GM12891 (cell line): ENCODE results near the gene CTTN.
A peak's percentile ranks its signal among the peaks of the same experiment; 100 is the strongest.

Experiments
- DNase-seq: peaks from one replicate; pipeline ENCODE4 v3.0.0; 2011; ENCODE audit warnings: low spot score; ENCODE audit not compliant: insufficient read length
- FAIRE-seq: peaks from 2 replicates; lab custom pipeline; 2011; peaks lifted over from hg19 to GRCh38; lab: Jason Lieb, UNC
- PAX5 ChIP-seq: IDR thresholded peaks from 2 replicates; pipeline ENCODE4 v1.6.1; 2011; ENCODE audit warnings: low read length, moderate library complexity, mild to moderate bottlenecking; ENCODE audit not compliant: insufficient read depth, severe bottlenecking
- POLR2A ChIP-seq: IDR thresholded peaks from 2 replicates; pipeline ENCODE4 v1.6.1; 2011; ENCODE audit warnings: low read depth, low read length, control low read depth
- POLR2AphosphoS5 ChIP-seq: IDR thresholded peaks from 2 replicates; pipeline ENCODE4 v1.6.1; 2011; ENCODE audit warnings: low read depth, low read length, control low read depth
- POU2F2 ChIP-seq: IDR thresholded peaks from 2 replicates; pipeline ENCODE4 v1.6.1; 2011; ENCODE audit warnings: low read depth, mild to moderate bottlenecking, control low read depth, low read length, moderate library complexity
- SPI1 ChIP-seq: IDR thresholded peaks from 2 replicates; pipeline ENCODE4 v1.6.1; 2011; ENCODE audit warnings: low read depth, low read length, control low read depth
- TAF1 ChIP-seq: IDR thresholded peaks from 2 replicates; pipeline ENCODE4 v1.6.1; 2011; ENCODE audit warnings: low read depth, low read length, control low read depth

Gene CTTN

DNA sequence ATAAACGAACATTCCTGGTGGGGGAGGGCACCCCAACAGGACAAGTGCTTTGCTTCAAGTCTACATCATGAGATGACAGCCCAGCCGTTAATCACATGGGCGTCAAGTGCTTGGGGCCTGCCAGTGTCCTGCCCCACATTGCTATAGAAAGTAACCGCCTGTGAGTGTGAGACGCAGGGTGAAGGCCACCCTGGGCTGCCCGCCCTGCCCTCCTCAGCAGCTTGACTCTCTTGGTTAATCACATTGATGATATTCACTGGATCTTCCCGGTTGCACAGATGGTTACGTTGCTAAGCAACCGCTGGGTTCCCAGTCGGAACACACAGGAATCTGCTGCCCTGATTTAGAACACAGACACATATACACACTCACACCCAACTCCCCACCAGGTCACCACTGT, 79.3 kb downstream of the CTTN start:
- FAIRE-seq (no peak), DNase-seq (no peak)
- no peak for TF ChIP-seq POLR2A
- no peak for TF ChIP-seq POU2F2
- no peak for TF ChIP-seq TAF1
- TF ChIP-seq PAX5 = no peak
- no peak for TF ChIP-seq POLR2AphosphoS5
- no peak for TF ChIP-seq SPI1

DNA sequence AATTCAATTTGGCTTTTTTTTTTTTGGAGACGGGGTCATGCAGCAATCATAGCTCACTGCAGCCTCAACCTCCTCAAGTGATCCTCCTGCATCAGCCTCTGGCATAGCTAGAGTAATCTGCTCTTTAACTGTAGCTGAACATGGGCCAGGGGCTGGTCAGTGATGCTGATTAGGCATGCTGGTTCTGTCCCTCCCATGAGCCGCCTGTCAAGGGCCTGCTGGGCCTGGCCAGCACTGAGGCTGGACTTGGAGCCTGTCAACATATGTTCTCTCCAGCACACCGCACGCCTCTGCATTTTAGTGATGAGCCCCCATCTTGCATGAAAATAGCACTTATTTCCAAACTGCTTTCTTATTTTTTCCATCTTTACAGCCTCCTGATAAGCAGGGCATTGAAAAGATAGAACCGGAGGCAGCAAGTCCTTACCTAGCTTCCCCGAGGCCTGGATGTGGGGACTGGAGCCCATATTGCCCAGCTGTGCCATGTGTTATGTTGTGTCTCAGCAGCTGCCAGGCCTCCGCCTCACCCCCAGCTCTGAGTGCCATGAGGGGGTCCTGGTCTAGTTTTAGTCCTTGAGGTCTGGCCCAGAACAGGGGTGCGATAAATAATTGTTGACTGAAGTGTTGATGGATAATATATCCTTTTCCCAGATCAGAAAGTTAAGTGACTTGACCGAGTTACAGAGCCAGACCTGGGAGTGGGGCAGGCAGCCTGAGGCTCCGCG, 80.0 kb downstream of the CTTN start:
- no peak for FAIRE-seq
- no peak for DNase-seq
- TF ChIP-seq POU2F2 (no peak), PAX5 (no peak), POLR2AphosphoS5 (no peak), POLR2A (no peak), TAF1 (no peak), SPI1 (no peak)

DNA sequence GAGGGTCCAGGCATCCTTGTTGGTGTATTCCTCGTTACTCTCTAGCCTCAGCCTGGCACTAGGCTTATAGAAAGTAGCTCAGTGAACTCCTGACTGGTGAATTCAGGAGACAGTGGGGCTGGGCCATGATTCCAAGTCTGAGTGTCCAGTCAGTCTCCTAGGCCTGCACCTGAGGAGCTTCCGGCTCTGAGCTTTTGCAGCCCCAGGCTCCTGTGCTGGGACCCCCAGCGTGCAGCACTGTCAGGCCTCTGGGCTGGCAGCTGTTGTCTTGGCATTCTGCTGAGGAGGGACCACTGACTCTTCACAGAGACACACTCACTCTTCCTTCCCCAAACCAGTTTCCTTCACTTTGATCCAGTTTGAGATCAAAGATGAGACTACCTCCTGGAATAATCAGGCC, 82.4 kb downstream of the CTTN start:
- no peak for DNase-seq
- TF ChIP-seq PAX5 (no peak), POU2F2 (no peak), SPI1 (no peak), POLR2A (no peak), POLR2AphosphoS5 (no peak), TAF1 (no peak)
- FAIRE-seq = no peak

DNA sequence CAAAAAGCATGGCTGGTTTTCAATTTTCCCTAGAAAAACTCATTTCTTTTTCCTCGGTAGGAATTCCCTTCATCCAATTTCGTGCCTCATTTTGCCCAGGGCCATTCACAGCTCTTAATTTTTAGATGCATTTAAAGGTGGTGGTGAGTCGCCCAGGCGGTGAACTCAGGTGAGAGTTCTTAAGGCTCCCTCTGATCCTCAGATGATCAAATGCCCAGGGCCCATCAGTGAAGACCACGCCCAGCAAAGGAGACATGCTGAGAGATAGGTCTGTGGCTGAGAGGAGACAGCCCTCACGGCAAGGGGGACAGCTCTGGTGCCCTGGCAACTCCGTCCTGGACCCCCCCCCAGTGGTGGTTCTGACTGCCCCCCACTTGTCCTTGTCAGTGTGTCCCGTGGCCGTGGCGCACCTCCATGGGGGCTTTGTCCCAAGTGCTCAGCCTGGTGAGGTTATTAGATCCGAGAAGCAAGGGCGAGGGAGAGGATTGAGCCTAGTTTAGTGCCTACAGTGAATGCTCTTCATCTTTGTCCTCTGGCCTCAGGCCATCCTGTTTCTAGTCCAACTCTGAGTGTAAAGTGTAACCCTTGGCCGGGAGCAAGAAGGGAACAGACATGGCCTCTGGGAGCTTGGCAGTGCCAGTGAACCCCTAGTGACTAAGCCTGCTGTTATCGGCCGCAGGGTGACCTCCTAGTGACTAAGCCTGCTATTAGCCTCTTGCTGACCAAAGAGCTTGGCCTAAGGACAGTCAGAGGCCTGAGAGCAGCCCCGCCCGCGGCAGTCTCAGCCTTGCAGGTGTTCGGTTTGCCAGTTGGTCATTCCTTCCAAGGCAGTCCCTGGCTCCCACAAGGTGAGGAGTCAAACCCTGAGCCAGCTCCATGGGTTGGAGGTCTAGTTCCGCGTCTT, 83.5 kb downstream of the CTTN start:
- no peak for FAIRE-seq
- TF ChIP-seq POLR2A = no peak
- no peak for TF ChIP-seq POLR2AphosphoS5
- no peak for TF ChIP-seq POU2F2
- TF ChIP-seq TAF1 = no peak
- DNase-seq = no peak

DNA sequence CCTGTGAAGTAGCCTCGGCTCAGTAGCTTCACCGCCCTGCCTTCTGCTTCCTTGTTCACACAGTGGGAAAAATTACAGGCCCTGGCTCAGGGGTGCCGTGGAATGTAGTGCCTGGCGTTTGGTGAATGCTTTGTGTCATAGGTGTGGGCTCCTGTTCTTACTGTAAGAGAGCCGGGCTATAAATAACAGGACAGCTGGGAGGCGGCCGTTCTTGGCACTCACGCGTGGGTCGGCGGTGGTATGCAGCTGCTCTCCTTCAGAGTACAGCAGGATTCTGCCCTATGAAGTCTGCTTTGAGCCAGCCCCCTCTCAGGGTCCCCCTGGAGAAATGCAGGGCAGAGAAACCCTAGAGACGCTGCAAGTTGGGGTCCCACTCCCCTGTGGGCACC, 84.2 kb downstream of the CTTN start:
- DNase-seq (no peak), FAIRE-seq (no peak)
- TF ChIP-seq POU2F2 (no peak), POLR2A (no peak), SPI1 (no peak), POLR2AphosphoS5 (no peak), PAX5 (no peak), TAF1 (no peak)

DNA sequence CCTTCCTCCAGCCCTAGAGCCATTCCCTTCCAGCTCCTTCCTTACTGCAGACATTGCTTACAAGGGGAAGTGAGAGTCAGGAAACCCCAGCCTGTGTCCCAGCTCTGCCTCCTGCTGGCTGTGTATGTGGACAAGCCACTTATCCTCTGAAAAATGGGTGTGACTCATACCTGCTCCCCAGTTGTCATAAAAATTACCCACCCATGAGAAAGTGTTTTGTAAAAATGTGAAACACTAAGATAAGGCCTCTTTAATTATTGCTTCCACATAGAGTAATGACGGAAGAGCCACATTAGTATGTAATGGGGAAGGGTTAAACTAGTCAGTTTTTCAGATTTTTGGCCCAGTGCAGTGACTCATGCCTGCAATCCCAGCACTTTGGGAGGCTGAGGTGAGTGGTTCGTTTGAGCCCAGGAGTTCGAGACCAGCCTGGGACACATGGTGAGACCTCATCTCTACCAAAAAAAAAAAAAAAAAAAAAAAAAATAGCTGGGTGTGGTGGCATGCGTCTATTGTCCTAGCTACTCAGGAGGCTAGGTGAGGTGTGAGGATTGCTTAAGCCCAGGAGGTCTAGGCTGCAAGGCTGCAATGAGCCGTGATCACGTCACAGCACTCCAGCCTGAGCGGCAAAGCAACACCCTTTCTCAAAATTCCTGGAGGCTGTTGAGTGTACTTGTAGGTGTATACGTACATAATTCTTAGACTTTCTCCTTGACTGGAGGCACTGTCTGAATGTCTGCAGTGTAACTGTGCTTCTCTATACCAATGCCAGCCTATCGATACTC, 84.9 kb downstream of the CTTN start:
- DNase-seq = peak; percentile 46
- FAIRE-seq = no peak

DNA sequence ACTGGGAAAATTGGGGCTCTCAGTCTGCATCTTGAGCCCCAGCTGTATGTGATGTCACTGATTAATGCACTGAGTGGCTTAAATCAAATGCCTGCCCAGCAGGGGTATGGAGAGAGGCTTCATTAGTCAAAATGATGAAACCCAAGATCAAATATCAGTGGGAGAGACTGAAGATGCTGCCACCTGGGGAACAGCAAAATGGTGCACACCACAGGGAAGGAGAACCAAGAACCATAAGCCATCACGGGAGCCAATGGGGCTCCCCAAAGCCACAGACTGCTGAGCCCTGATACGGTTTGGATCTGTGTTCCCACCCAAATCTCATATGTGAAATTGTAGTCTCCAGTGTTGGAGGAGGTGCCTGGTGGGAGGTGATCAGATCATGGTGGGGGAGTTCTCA, 85.6 kb downstream of the CTTN start:
- FAIRE-seq (no peak), DNase-seq (no peak)
- TF ChIP-seq POLR2A = no peak
- no peak for TF ChIP-seq POLR2AphosphoS5
- no peak for TF ChIP-seq TAF1
- no peak for TF ChIP-seq PAX5
- TF ChIP-seq SPI1 = no peak
- TF ChIP-seq POU2F2 = no peak

More for the DNA sequence above, 84.9 kb downstream of the CTTN start:
- TF ChIP-seq POLR2A (no peak), TAF1 (no peak), SPI1 (peak; percentile 87), POLR2AphosphoS5 (no peak), POU2F2 (no peak), PAX5 (no peak)

DNA sequence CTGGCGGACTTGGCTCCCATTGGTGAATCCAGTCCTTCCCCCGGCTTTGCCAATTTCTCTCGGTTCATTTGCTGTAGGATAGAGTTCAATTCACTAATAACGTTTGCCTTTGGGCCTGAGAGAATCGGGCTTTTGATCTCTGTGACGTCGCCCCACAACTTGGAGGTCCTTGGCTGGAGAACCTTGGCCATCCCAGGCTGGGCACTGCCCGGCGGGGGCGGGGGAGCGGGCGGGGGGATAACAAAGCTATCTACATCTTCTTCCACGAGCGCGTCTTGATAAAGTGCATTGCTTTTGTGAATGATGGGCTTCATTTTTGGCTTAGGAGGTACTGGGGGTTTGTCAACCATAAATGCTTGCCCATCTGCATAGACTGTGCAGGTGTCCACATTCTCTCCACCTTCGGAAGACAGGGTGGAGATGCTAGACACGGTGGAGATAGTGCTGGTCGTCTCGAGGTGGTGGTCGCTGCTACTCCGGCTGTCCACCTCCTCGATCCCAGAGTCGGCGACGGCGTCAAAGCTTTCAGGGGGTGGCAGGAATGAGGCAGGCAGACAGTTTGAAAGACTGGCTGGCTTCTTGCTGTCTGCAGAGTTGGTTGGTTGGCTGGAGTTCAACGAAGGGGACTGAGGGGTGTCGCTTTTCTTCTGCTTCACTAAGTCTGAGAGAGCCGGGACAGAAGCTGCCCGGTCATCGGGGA, 87.1 kb downstream of the CTTN start:
- FAIRE-seq (no peak), DNase-seq (no peak)
- TF ChIP-seq POLR2AphosphoS5 (no peak), POU2F2 (no peak), TAF1 (no peak), POLR2A (no peak), SPI1 (no peak), PAX5 (no peak)
